GM12864 (cell line): ENCODE results near the gene CNTNAP5.

Experiments
- DNase-seq: peaks from one replicate; pipeline ENCODE4 v3.0.0-alpha.2; 2011; ENCODE audit warnings: low read depth
- H3K4me3 ChIP-seq: 2 replicates; pipeline ENCODE4 v1.5.1; 2011; ENCODE audit warnings: mild to moderate bottlenecking, low read depth, low read length, control low read depth
- TF ChIP-seq, protein P1 (sequence below): IDR thresholded peaks from 2 replicates; pipeline ENCODE4 v1.5.1; 2011; ENCODE audit warnings: low read depth, mild to moderate bottlenecking, moderate library complexity, low read length, control low read depth, inconsistent platforms; ENCODE audit errors: missing control alignments

CNTNAP5 gene

DNA sequence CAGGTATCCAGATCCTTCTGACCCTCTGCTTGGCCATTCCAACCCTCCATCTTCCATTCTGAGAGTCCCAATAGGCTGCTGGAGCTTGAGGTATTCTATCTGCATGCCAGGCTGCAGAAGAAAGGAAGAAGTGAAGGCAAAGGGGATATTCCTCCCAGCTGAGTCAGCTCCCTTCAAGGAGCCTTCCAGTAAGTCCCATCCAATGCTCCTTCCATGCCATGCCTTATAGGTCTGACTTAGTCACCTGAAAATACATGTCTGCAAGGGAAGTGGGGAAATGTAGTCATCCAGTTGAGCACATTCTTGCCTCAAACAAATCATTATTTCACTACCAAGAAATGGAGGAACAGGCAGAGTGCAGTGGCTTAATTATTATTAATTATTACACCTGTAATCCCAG is 464.6 kb downstream of the CNTNAP5 start:
- TF ChIP-seq, protein P1, sequence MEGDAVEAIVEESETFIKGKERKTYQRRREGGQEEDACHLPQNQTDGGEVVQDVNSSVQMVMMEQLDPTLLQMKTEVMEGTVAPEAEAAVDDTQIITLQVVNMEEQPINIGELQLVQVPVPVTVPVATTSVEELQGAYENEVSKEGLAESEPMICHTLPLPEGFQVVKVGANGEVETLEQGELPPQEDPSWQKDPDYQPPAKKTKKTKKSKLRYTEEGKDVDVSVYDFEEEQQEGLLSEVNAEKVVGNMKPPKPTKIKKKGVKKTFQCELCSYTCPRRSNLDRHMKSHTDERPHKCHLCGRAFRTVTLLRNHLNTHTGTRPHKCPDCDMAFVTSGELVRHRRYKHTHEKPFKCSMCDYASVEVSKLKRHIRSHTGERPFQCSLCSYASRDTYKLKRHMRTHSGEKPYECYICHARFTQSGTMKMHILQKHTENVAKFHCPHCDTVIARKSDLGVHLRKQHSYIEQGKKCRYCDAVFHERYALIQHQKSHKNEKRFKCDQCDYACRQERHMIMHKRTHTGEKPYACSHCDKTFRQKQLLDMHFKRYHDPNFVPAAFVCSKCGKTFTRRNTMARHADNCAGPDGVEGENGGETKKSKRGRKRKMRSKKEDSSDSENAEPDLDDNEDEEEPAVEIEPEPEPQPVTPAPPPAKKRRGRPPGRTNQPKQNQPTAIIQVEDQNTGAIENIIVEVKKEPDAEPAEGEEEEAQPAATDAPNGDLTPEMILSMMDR, result no peak
- DNase-seq, result no peak
- H3K4me3 ChIP-seq, result no peak overlapping the region

DNA sequence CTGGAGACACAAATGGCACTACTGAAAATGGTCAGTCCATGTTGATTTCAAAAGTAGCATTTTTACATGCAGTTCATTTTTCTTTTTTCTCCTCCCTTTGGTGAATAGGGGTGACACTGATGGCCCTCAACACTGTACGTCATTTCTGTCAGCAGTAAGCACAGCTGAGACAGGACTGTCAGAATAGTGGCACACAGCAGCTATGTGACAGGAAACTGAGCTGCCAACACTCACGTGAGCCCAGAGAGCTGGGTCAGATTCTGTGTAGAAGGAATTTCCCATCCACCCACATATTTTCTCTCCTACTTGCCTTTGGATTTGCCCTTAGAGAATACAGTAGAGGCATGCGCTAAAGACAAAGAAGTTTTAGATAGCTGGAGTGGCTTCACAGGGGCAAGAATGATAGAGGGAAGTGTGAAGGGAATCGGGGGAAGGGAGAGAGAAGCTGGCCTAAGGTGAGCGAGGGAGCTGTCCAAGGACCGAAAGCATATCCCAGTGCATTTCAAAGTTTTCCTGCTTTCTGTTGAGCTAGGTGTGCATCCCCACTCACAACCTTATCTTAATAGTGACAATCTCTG is 476.6 kb downstream of the CNTNAP5 start:
- H3K4me3 ChIP-seq, result no peak overlapping the region
- no peak for DNase-seq
- TF ChIP-seq, protein P1, result no peak

DNA sequence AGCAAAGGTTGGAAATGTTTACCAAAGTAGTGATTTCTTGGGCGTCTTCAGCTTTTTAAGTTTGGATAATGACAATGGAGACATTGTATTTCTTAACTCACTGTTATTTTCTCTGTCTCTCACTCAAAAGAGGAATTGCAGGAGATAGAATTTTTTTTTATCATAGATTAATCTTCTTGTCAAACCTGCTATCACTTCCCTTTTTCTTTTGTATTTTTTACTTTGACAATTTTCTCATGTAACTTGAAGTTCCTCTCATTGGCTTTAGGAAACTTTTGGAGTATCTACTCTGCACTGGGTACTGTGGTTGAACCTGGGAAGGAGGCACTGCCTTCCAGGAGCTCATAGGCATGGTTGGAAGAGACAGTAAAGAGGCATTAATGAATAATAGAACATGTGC is 489.1 kb downstream of the CNTNAP5 start:
- TF ChIP-seq, protein P1, result no peak
- H3K4me3 ChIP-seq, result no peak overlapping the region
- DNase-seq, result no peak

DNA sequence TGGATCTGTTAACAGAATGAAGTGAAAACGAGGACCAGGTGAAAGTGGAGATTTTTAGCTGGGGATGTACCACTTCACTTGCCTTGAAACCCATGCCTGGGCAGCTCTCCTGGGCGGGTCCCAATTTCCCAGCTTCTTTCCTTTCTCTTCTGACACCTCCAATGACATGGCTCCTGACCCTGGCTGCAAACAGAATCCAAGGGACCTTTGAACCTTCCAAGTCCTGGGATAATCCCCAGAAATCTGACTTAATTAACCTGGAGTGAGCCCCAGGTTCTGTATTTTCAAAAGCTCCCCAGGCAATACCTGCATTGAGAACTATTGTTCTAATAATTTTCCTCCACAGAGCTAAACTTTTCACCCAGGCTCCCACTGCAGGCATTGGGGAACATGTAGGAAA is 495.9 kb downstream of the CNTNAP5 start:
- TF ChIP-seq, protein P1, result no peak
- no peak for DNase-seq
- H3K4me3 ChIP-seq, result no peak overlapping the region

DNA sequence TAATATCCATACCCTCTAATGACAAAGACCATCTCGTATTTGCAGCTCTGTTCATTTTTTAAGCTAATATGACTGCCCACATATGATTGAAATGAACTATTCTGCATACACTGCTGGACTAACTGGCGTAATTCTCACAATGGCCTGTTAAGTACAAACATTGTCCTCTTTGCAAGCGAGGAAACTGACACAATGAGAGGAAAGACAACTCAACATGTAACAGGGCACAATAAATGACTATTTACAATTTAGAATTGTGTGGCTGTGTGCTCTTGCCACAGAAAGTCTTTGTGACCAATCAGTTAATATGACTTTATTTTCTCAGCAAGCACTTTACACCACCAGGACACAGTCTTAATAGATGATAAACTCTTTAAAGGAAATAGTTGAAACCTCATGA is 498.0 kb downstream of the CNTNAP5 start:
- H3K4me3 ChIP-seq, result no peak overlapping the region
- TF ChIP-seq, protein P1, result no peak
- DNase-seq, result no peak

DNA sequence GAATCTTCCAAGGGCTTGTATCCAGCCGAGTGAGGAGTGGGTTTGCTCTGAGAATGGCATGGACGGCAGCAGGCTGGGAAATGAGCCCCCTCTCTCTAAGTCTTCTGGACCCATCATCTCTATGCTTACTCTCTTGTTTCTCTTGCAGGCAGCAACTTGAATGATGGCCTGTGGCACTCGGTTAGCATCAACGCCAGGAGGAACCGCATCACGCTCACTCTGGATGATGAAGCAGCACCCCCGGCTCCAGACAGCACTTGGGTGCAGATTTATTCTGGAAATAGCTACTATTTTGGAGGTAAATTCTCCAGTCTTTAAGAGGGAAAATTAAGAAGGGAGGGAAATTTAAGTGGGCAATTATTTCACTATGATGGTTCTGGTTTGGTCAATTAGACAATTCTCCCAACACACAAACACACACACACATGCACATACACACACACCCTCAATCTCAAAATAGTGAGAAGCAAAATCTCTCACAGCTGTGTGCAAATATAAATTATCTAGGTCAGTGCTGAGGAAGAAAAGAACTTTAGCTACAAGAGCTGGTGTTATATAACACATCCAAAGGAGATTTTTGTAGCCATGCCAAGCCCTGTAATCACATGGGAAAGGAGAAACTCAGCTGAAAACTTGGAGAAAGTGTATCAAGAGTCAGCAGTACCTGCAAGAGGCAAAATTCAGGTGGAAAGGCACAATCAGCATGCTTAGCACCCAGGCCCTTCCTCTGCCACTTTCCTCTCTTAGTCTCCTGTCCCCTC is 499.2 kb downstream of the CNTNAP5 start:
- no peak overlapping the region for H3K4me3 ChIP-seq
- TF ChIP-seq, protein P1, result no peak
- DNase-seq, result no peak

DNA sequence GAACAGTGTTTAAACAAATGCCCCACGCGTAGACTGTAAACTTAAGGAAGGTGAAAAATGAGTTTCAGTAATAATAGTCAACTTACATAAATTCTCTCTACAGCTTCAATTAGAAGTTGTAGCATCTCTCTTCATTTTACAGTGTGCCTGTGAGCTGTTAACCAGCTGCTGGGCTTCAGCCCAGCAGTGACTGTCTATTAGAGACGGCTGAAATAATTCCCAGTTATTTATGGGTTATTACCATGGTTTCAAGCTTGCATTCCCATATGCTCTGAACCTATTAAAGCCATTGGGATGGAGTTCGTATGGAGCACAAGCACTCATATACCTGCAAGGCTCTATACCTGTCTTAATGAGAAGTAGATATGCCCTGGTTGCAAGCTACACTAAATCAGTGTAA is 501.1 kb downstream of the CNTNAP5 start:
- no peak overlapping the region for H3K4me3 ChIP-seq
- TF ChIP-seq, protein P1, result no peak
- DNase-seq, result no peak
